Astrocyte of the cerebellum (primary cell): Measurements from ENCODE around the gene ISLR.
A peak's percentile ranks its signal among the peaks of the same experiment; 100 is the strongest.

ENCODE experiments used
- DNase-seq: peaks from one replicate; pipeline ENCODE4 v3.0.0-alpha.2; 2011; ENCODE audit warnings: low read depth
- H3K4me3 ChIP-seq: 2 replicates; pipeline ENCODE4 v1.5.1; 2011; ENCODE audit warnings: mild to moderate bottlenecking, low read depth, low read length, moderate library complexity
- in situ Hi-C: cut with HindIII; loops from 2 replicates; pipeline ENCODE4 v1.10.0; 2017; ENCODE audit warnings: low sequenced_read_pairs
- TF ChIP-seq, protein P1 (sequence below): IDR thresholded peaks from 2 replicates; pipeline ENCODE4 v1.5.1; 2012; ENCODE audit warnings: low read length, low read depth, moderate library complexity, mild to moderate bottlenecking; ENCODE audit errors: missing control alignments

ISLR gene, protein sequence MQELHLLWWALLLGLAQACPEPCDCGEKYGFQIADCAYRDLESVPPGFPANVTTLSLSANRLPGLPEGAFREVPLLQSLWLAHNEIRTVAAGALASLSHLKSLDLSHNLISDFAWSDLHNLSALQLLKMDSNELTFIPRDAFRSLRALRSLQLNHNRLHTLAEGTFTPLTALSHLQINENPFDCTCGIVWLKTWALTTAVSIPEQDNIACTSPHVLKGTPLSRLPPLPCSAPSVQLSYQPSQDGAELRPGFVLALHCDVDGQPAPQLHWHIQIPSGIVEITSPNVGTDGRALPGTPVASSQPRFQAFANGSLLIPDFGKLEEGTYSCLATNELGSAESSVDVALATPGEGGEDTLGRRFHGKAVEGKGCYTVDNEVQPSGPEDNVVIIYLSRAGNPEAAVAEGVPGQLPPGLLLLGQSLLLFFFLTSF

DNA sequence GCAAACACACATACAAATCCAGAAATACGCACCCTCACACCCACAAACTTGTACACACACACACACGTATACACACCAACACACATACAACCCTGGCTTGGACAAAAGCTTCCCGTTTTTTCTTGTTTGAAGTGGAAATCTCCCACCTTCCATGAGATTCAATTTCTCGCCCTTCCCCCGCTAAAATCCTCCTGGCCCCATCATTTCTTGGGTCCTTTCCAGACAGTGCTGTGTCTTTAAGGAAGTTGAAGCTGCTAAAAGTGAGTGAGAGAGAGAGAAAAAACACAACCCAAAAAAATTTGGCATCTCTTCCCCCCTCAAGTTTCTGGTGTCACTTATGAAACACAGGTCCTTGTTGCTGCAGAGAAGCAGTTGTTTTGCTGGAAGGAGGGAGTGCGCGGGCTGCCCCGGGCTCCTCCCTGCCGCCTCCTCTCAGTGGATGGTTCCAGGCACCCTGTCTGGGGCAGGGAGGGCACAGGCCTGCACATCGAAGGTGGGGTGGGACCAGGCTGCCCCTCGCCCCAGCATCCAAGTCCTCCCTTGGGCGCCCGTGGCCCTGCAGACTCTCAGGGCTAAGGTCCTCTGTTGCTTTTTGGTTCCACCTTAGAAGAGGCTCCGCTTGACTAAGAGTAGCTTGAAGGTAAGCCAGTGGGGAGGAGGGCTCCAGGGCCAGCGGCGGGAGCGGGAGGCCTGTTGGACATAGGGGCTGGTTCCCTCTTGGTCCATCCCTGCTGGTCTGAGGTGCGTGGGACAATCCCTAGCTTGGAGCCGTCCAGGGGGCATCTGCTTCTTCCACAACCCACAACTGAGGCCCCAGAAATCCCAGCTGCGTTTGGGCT, at the start of gene ISLR:
Gene ISLR, plus strand, starts transcription at position 331 of the 839 bp plus-strand sequence. CDS start 1,149 bp downstream, outside the sequence.
- in situ Hi-C loops, result no loop called here

DNA sequence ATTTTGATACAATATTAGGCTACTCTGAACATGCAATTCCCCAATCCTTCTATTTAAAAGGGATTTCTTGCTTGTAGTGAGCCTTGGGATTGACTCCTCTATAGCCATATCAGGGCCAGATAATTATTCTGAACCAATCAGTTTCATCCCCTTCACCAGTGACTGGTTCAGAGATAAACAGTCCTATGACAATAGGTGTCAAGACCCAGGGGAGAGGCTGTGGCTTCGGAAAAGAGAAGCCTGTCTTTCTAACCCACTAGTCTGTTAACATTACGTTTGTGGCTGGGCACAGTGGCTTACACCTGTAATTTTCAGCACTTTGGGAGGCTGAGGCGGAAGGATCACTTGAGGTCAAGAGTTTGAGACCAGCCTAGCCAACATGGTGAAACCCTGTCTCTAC, 49.3 kb upstream of the ISLR start:
- in situ Hi-C loops, result no loop called here
- no peak overlapping the region for H3K4me3 ChIP-seq
- TF ChIP-seq, protein P1, sequence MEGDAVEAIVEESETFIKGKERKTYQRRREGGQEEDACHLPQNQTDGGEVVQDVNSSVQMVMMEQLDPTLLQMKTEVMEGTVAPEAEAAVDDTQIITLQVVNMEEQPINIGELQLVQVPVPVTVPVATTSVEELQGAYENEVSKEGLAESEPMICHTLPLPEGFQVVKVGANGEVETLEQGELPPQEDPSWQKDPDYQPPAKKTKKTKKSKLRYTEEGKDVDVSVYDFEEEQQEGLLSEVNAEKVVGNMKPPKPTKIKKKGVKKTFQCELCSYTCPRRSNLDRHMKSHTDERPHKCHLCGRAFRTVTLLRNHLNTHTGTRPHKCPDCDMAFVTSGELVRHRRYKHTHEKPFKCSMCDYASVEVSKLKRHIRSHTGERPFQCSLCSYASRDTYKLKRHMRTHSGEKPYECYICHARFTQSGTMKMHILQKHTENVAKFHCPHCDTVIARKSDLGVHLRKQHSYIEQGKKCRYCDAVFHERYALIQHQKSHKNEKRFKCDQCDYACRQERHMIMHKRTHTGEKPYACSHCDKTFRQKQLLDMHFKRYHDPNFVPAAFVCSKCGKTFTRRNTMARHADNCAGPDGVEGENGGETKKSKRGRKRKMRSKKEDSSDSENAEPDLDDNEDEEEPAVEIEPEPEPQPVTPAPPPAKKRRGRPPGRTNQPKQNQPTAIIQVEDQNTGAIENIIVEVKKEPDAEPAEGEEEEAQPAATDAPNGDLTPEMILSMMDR, result no peak
- no peak for DNase-seq

More for the DNA sequence above, at the start of gene ISLR:
- TF ChIP-seq, protein P1, result no peak
- H3K4me3 ChIP-seq, result peak within 1 kb of the TSS; percentile 20
- DNase-seq, result peak; percentile 15

DNA sequence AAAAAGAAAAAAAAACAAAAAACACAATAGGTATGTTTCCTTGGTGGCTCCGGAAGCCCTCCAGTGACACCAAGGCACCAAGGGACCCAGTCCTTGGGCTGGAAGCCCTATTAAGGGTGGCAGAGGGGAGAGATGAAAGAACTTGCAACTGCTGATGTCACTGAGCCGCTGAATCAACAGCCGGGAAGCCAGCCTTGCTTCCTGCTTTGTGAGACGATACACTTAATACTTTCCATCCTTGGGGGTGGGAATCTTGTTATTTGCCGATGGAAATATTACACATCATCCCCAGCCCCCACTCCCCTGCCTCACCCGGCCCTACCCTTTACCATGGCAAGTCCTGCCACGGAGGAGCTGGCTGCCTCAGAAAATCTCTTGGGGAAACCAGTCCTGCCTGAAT, 48.8 kb upstream of the ISLR start:
- H3K4me3 ChIP-seq, result no peak overlapping the region
- in situ Hi-C loops, result no loop called here
- DNase-seq, result no peak
- TF ChIP-seq, protein P1, result no peak

DNA sequence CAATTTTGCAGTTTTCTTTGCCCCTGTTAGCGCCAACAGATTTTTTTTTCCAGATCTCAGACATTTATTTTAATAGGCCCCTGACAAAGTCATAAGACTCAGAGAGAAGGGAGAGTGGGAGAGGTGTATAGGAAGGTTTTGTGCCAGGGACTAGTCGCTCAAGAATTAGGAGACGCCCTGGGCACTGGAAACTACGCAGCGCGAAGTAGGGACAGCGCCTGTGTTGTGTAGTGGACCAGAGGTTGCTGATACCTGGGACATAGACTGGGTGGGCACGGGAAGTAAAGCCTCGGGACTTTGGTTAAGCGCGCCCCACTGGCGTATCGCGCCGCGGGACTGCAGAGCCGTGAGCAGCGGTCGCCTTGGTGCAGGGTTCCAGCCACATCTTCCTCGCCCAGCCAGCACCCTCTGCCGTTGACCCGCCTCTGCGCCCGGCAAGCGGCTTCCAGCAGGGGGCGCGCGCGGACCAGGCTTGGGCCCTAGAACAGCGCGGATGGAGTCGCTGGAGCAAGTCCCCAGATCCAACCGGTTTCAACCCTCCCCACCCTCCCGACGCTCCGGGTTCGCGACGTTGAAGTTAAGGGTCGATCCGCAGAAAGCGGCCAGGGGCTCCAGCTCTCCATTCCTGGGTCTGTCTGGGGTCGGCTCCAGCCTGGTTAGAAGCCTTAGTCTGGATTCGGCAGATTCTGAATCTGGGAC, 46.1 kb upstream of the ISLR start:
- TF ChIP-seq, protein P1, result peak; percentile 90
- in situ Hi-C loops, result no loop called here

DNA sequence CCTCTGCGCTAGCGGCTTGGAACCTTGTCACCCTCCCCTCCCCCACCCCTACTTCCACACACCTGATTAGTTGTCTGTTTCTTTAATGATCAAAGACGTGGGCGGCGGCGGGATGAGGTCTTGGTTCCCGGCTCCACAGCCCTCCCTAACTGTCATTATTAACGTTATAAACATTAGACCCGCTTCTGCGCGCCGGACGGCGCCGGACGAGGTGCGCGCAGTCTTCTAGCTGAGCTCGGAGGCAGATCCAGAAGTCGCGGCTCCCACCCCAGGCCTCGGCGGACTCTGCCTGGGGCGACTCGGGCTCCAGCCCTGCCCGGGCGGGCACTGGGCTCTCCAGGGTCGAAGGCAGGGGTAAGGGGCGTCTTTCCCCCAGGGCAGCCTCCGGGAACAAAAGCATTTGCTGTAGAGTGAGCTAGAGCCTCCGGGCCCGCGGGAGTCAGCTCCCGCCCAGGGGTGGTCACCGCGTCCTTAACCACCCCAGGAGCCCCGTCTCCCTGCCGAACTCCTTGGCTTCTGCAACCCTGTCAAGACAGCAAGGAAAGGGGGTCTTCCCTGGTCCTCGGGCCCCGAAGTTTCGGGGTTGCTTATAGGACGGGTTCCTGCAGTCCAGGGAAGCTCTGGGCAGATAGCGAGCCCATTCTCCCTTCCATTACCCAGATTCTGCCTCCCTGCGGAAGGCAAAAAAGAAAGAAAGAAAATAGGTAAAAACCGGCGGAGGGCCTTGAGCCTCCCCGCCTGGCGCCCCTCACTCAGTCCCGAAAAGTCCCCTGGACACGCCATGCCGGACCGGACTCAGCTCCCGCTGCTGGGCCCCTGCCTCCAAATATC, 45.3 kb upstream of the ISLR start:
- no peak for DNase-seq

More for the DNA sequence above, 46.1 kb upstream of the ISLR start:
- H3K4me3 ChIP-seq, result peak overlapping the region; percentile 32
- peak; percentile 47 for DNase-seq

More for the DNA sequence above, 45.3 kb upstream of the ISLR start:
- TF ChIP-seq, protein P1, result no peak
- in situ Hi-C loops, result no loop called here
- peak overlapping the region; percentile 32 for H3K4me3 ChIP-seq
